SK-N-MC (cell line): Measurements from ENCODE around the gene XRN2.

ENCODE experiments used
- EZH2 ChIP-seq: fragments of 200-600 bp; sonication (generic); IDR thresholded peaks from one replicate; pipeline ENCODE4 v1.6.1; 2017; ENCODE audit warnings: antibody characterized with exemption
- FOXP2 ChIP-seq: optimal IDR thresholded peaks from 2 replicates; pipeline ENCODE3; 2011; ENCODE audit warnings: mild to moderate bottlenecking, moderate library complexity; ENCODE audit not compliant: insufficient read depth; ENCODE audit errors: extremely low read length, control extremely low read depth
- POLR2AphosphoS5 ChIP-seq: IDR thresholded peaks from 2 replicates; pipeline ENCODE4 v1.6.1; 2012; ENCODE audit warnings: mild to moderate bottlenecking, low read depth, low read length, borderline replicate concordance

DNA sequence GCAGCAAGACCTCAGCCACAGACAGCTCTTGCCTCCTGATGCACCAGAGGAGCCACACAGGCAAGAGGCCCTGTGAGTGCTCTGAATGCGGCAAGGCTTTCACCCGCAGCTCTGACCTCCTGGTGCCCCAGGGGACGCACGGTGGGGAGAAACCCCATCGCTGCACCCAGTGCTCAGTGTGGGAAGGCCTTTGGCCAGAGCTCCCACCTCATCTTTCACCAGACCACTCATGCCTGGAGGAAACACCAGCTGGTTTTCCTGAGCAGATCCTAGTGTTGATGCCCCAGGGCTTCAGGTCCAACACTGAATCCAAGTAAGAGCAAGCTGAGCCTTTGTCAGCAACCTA is 37.0 kb upstream of the XRN2 start:
- TF ChIP-seq POLR2AphosphoS5: no peak
- TF ChIP-seq EZH2: no peak
- no peak for TF ChIP-seq FOXP2
